ENCODE measurements around the gene ULK3. TPM values are rescaled to one million over a fixed set of nuclear protein-coding genes. Genes with fewer than 3 reads are reported as not detected.

The ULK3 gene
- total RNA-seq, 1 experiment from 2014 or later: 58.3 TPM

DNA sequence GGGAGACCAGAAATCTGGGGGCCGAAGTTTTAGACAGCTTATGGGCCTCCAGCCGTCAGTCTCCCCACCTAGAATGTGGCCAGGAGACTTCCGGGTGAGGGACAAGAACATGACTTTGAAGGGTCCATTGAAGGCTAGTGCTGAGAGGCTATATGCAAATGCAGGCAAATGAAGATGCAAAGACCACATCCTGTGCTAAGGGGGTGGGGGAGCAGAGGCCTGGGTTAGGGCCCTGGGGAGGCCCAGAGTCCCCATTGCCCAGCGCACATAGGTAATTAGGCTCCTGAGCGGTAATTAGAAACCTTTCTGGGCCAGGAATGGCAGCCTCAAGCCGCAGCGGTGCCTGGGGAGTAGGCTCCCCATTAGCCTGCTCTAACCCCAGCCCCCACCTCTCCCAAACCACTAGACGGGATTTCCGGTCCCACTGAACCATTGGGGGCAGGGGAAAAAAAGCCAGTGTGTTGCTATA is 54.2 kb downstream of the ULK3 start:
- Histone ChIP-seq H3K9me3 (ENCODE audit: low read depth, low read length, poor library complexity, severe bottlenecking) (no peaks in the 10 kb centered on the region), H3K4me1 (ENCODE audit: insufficient read depth, low read length, poor library complexity, severe bottlenecking) (peaks cover 61% of the 10 kb centered on the region), H3K27ac (ENCODE audit: low read depth, low read length, poor library complexity, severe bottlenecking) (peak overlapping the region; percentile 44), H3K4me3 (ENCODE audit: low read depth, low read length, poor library complexity, severe bottlenecking) (no peak overlapping the region), H3K27me3 (replicated peaks; ENCODE audit: insufficient read depth, low read depth, low read length, poor library complexity) (no peaks in the 10 kb centered on the region), H3K36me3 (ENCODE audit: insufficient read depth, low read length, poor library complexity, severe bottlenecking) (peaks cover 8% of the 10 kb centered on the region)
- ChIA-PET POLR2A (ENCODE audit: low non-redundant PET) (interaction anchor here (0.6 kb wide), 1 partner anchor 1055 kb away, joined by 3 read pairs; no protein-coding TSS in a partner anchor), CTCF (interaction anchor here (0.6 kb wide), 1 partner anchor 898 kb away, joined by 3 read pairs; no protein-coding TSS in a partner anchor)
- TF ChIP-seq, protein P1, sequence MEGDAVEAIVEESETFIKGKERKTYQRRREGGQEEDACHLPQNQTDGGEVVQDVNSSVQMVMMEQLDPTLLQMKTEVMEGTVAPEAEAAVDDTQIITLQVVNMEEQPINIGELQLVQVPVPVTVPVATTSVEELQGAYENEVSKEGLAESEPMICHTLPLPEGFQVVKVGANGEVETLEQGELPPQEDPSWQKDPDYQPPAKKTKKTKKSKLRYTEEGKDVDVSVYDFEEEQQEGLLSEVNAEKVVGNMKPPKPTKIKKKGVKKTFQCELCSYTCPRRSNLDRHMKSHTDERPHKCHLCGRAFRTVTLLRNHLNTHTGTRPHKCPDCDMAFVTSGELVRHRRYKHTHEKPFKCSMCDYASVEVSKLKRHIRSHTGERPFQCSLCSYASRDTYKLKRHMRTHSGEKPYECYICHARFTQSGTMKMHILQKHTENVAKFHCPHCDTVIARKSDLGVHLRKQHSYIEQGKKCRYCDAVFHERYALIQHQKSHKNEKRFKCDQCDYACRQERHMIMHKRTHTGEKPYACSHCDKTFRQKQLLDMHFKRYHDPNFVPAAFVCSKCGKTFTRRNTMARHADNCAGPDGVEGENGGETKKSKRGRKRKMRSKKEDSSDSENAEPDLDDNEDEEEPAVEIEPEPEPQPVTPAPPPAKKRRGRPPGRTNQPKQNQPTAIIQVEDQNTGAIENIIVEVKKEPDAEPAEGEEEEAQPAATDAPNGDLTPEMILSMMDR (conservative IDR thresholded peaks at IDR 0.05; ENCODE audit: low read depth, low read length): no peak
- TF ChIP-seq EZH2 (IDR thresholded peaks at IDR 0.05; ENCODE audit: borderline replicate concordance, low read depth, low read length, poor library complexity, severe bottlenecking): no peak
- intact Hi-C loops (cut with micrococcal nuclease; ENCODE audit: unreplicated experiment): no loop called here
- BruUV-seq (replicated peaks): no TSS peak
- DNase-seq (ENCODE audit: low spot score): no peak

DNA sequence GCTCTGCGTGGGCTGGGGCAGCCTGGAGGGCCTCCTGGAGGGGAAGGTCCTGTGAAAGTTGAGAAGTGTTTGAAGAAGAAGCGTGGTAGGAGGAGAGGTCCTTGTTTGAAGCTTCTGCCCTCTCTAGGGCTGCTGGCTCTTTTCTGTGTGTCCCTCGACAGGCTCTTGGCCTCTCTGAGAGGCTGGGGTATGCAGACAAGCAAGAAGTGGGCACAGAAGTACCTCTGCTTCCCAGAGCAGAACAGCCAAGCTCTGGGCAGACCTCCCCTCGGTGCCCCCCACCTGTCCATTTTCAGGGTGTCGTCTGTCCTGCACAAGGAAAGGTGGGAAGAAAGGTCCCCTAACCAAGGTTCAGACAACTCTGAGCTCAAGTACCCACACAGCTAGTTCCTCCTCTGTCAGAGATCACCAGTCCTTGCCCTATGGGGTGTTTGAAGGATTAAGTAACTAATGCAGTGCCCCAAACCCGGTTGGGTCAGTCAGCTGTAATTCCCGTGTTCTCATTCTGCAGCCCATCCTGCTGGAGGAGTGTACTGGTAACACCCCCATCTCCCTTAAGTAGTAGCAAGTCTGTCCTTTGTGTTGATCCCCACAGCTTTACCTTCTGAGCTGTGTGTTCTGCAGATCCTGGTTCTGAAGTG is 54.8 kb downstream of the ULK3 start:
- TF ChIP-seq EZH2 (IDR thresholded peaks at IDR 0.05; ENCODE audit: borderline replicate concordance, low read depth, low read length, poor library complexity, severe bottlenecking): no peak
- TF ChIP-seq, protein P1 (conservative IDR thresholded peaks at IDR 0.05; ENCODE audit: low read depth, low read length): no peak
- ChIA-PET CTCF (interaction anchor here (0.6 to 1.5 kb wide), 6 partner anchors 10 to 898 kb away, joined by 3 to 10 read pairs (median 4); no protein-coding TSS in a partner anchor), POLR2A (ENCODE audit: low non-redundant PET) (interaction anchor here (0.6 kb wide), 2 partner anchors 51 to 1055 kb away, joined by 3 read pairs; no protein-coding TSS in a partner anchor)
- Histone ChIP-seq H3K9me3 (ENCODE audit: low read depth, low read length, poor library complexity, severe bottlenecking) (no peaks in the 10 kb centered on the region), H3K4me1 (ENCODE audit: insufficient read depth, low read length, poor library complexity, severe bottlenecking) (peaks cover 66% of the 10 kb centered on the region), H3K27ac (ENCODE audit: low read depth, low read length, poor library complexity, severe bottlenecking) (peak overlapping the region; percentile 44), H3K36me3 (ENCODE audit: insufficient read depth, low read length, poor library complexity, severe bottlenecking) (peaks cover 8% of the 10 kb centered on the region), H3K4me3 (ENCODE audit: low read depth, low read length, poor library complexity, severe bottlenecking) (no peak overlapping the region), H3K27me3 (replicated peaks; ENCODE audit: insufficient read depth, low read depth, low read length, poor library complexity) (no peaks in the 10 kb centered on the region)
- BruUV-seq (replicated peaks): no TSS peak
- intact Hi-C loops (cut with micrococcal nuclease; ENCODE audit: unreplicated experiment): no loop called here
- no peak for DNase-seq (ENCODE audit: low spot score)

DNA sequence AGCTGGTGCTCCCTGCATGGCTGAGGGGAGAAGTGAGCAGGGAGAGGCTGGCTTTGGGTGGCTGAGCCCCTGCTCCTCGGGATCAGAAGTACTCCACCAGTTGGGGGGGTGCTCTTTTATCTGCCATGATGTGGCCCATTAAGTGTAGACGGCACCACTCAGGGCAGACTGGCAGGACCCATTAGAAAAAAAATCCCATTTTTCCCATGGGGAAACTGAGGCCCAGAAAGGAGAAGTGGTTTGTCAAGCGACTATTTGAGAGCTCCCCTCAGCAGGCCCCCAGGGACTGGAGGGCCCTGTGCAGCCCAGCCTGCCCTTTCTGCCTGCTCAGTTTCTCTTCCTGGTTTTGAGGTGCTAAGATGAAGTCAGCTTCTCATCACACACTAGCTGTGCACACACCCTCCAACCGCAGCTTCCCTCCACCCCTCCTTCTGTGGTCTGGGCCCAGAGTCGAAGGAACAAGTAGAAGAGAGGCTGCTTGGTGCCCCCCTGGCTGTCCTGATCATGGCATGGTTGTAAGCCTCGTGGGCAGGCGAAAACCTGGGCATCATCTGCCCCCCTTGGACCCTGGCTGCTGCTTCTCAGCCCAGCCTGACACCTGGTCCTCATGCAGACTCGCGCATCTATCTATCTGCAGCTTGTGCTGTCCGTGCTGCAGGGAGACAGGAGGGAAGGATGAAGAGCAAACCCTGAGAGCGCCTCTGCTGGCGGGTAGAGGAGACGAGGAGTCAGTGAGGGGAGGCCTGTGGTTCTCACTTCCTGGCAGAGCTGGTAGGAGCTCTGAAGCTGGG is 55.5 kb downstream of the ULK3 start:
- H3K4me3 ChIP-seq (ENCODE audit: low read depth, low read length, poor library complexity, severe bottlenecking): no peak overlapping the region
- peaks cover 66% of the 10 kb centered on the region for H3K4me1 ChIP-seq (ENCODE audit: insufficient read depth, low read length, poor library complexity, severe bottlenecking)
- ChIA-PET POLR2A (ENCODE audit: low non-redundant PET) (interaction anchor here (0.6 kb wide), 1 partner anchor 51 kb away, joined by 3 read pairs; no protein-coding TSS in a partner anchor), CTCF (interaction anchor here (0.6 to 1.5 kb wide), 7 partner anchors 10 to 157 kb away, joined by 3 to 10 read pairs (median 5); no protein-coding TSS in a partner anchor)
- H3K9me3 ChIP-seq (ENCODE audit: low read depth, low read length, poor library complexity, severe bottlenecking): no peaks in the 10 kb centered on the region
- H3K36me3 ChIP-seq (ENCODE audit: insufficient read depth, low read length, poor library complexity, severe bottlenecking): peaks cover 8% of the 10 kb centered on the region
- TF ChIP-seq, protein P1 (conservative IDR thresholded peaks at IDR 0.05; ENCODE audit: low read depth, low read length): peak; percentile 86
- no peak for TF ChIP-seq EZH2 (IDR thresholded peaks at IDR 0.05; ENCODE audit: borderline replicate concordance, low read depth, low read length, poor library complexity, severe bottlenecking)
- H3K27ac ChIP-seq (ENCODE audit: low read depth, low read length, poor library complexity, severe bottlenecking): peak overlapping the region; percentile 44
- no TSS peak for BruUV-seq (replicated peaks)
- no peaks in the 10 kb centered on the region for H3K27me3 ChIP-seq (replicated peaks; ENCODE audit: insufficient read depth, low read depth, low read length, poor library complexity)
- intact Hi-C loops (cut with micrococcal nuclease; ENCODE audit: unreplicated experiment): no loop called here
- peak; percentile 88 for DNase-seq (ENCODE audit: low spot score)

Data from A673 (cell line).